Measurements from ENCODE around the gene SPATS2.
"Not testable (repeated sequence)": the region's sequence is repeated elsewhere in the genome, so short reads cannot be mapped to it uniquely, and the experiment has no call there.

SPATS2 gene

DNA sequence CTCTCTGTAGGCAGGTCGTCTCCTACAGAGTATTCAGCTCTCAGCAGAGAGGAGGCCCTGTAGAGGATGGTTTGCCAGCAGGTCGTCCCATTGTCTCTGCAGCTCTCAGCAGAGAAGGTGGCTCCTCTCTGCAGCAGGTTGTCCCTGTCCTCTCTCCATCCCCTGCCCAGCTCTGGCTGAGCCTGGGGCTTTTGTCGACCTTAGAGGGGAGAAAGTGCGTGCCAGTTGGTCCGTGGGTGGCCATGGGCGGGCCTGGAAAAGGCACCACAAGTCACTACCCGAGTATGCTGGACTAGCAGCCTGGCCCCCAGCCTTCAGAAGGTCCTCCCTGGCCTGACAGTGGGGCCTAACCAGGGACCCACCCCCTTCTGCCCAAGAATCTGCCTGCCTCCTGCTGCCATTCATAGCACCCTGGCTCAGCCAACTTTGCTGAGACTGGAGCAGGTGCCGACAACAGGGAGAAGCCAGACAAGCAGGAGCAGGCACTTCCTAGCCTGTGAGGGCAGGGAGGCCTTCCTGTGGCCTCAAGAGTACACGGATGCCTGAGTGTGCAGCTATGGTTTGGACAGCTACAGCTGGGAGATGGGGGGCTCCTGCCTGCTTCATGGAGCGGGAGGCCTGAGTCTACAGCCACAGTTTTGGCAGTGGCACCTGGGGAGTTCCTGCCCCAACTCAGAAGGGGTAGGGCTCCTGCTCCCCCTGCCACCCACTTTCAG is 111.8 kb downstream of the SPATS2 start:
- DNase-seq, result no peak

DNA sequence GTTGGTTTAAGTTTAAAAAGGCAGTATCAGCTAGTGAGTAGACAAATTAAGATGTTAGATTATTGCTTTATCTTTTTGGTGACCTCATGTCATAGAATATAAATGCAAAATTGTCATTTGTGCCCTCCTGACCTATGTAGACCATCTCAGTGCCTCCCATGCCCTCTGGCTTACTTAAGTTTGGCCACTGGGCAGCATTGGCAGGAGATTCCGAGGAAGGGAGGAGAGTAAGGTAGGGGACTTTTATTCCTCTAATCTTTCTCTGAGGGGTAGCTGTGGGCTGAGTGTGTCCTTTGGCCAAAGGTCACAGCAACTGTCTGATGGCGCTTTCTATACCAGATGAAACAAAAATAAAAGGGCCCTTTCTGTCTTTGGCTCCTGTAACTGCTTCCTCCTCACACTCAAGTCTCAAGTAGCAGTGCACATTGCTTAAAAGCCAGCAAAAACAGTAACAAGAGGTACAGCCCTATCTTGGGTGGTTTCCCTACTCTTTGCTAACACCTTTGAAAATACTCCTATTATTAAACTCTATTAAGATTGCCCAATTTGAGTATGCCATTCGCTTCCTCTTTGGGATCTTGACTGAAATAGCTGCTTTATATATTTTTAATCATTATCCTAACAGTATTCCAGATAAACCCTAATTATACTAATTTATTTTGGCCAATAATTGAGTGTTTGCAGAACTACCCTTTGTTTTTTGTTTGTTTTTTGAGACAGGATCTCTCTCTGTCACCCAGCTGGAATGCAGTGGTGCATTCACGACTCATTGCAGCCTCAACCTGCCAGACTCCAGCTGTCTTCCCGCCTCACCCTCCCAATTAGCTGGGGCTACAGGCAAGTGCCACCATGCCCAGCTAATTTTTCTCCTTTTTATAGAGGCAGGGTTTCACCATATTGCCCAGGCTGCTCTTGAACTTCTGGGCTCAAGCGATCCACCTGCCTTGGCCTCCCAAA is 115.1 kb downstream of the SPATS2 start:
- no peak for DNase-seq

DNA sequence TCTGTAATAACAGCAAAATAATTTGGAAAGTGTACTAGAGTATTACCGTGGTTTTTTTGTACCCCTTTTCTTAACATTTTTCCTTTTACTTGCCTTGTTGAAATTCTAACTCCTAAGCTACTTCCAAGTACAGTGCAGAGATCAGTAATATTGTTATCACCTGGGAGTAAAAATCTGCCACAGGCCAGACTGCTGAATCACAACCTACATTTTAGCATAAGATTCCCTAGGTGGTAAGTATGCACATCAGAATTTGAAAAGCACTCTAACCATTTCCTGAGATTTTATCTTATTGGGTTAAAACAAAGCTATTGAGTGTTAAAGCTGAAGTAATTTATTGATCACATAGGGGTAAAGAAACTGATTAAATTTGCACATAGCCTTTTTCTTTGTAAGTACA is 116.4 kb downstream of the SPATS2 start:
- no peak for DNase-seq

DNA sequence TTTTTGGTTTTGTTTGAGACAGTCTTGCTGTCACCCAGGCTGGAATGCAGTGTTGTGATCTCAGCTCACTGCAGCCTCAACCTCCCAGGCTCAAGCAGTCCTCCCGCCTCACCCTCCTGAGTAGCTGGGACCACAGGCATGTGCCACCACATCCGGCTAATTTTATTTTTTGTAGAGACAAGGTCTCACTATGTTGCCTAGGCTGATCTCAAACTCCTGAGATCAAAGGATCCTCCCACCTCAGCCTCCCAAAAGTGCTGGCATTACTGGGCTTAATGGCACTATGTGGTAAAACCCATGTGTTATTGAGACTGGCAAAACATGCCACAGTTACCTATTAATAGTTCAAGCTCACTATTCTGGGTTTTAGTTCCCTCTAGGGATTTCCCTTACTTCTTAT is 120.3 kb downstream of the SPATS2 start:
- DNase-seq, result no peak

DNA sequence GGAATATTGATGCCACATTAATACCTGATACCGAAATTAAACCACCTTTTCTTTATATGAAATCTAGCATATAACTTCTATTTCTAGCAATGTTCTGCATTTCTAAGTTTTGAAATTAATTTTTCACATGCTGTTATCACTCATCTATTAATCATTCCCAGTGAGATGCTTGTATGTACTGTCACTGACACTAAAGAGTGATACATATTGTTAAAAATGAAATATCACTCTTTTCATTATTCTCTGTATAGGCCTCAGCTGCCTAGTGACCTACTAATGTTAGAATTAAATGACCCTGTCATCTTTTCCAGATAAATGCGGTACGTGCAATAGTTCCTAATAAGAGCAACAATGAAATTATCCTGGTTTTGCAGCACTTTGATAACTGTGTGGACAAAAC is 121.9 kb downstream of the SPATS2 start:
- DNase-seq, result no peak

DNA sequence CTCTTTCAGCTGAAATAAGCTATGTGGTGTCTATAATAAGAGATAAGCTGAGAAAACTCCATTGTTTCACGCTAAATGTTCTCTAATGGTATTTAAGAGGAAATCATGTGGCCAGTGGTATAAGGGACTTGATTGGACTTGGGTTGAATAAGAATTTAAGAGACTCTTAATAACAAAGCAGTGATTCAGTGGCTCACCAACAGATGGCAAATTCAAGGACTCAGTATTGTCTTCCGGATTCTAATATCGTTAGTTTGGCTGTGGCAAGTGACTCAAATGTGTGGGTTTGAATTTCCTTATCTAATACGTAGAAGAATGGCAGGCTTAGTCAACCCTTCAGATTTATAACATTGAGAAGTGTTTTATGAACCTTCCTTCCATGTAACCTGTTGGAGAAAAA is 122.5 kb downstream of the SPATS2 start:
- no peak for DNase-seq

DNA sequence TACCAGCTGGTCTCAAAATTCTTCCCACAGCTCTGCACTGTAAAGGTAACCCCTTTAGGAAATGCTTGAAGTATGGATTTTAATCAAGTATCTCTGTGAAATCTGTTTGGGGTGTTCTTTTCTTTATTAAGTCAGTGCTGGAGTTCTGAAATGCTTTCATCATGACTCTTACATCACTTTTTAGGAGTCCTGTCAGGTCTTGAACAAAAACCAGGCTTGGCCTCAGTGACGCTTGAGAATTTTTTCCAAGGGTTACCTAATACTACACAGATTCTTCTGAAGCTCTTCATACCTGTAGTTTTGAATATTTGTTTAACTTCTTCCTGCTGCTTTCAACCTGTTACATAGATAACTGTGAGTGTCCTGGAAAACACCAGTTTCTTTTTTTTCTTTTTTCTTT is 124.6 kb downstream of the SPATS2 start:
- DNase-seq, result no peak

DNA sequence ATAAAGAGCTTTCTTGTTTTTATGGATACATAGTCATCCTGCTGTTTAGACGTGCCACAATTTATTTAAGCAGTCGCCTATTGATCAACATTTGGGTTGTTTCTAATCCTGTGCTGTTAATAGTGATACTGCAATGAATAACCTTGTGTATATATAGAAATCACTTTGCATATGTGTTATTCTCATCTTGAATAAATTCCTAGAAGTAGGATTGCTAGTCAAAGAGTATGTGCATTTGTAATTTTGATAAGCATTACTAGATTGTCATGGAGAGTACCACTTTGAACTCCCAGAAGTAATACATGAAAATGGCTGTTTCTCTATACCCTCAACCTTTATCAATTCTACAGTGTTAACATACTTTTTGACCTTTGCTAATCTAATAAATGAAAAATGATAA is 126.6 kb downstream of the SPATS2 start:
- DNase-seq, result no peak

DNA sequence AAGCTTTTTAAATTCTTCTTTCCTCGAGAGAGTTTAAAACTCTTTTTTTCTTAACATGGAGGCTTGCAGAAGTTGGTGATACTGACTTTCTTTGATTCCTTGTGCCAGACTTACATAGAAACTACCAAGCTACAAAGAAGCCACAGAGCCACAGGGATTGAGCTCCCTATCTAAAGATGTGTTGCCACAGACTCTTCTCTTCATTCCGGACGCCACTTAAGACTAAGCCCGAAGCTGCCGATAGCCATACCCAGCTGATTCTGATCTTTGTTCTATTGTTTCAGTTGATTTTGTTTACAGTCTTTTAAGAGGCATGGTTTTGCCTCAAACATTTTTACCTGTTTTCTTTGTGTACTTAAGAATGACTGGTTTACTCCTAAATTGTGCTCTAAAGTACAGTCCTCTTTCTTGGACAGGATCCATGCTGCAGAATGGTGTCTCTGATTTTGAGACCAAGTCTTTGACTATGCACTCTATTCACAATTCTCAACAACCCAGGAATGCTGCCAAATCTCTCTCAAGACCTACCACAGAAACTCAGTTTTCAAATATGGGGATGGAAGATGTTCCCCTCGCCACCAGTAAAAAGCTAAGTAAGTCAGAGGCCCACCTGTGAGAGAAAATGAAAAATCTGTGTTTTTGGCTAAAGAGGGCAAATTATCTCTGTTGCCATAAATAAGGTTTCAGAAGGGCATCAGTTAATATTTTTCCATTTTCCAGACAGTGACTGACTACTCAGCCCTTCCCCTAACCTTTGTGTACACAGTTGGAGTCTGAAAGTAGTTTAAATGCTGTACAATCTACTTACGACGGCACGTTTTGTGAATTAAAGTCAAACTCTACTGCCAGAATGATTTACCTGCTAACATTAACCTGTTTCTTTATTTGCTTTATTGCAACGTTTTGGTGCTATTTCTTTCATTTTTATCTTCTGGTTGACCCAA is 129.4 kb downstream of the SPATS2 start:
- no peak for DNase-seq

DNA sequence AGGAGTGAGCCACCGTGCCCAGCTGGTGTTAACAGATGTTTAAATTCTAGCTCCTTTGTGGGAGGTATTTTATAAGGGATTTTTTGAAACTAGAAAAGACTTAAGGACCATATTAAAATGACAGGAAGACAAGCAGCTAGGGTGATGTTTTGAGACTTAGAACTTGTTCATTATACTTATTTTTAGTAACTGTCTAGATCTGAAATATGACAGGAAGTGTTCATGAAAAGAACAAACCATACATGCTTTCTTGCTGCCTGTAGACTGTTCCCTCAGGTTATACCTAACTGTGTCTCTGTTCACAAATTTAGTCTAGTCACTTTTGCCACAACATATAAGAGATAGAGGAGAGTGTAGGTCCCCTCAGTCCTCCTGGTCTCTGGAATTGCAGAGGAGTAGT is 134.6 kb downstream of the SPATS2 start:
- no peak for DNase-seq

DNA sequence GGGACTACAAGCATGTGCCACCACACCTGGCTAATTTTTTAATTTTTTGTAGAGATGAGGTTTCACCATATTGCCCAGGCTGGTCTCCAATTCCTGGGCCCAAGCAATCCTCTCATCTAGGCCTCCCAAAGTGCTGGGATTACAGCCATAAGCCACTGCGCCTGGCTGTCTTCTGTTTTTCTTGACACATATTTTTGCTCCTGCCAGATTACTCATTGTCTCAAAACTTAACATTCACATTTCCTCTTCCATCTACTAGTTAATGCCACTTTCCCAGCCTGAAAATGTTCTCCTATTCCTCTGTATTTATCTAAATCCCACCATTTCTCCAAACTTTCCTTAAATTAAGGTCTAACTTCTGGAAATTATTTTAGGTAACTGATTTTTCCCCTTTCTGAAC is 135.3 kb downstream of the SPATS2 start:
- DNase-seq, result no peak

DNA sequence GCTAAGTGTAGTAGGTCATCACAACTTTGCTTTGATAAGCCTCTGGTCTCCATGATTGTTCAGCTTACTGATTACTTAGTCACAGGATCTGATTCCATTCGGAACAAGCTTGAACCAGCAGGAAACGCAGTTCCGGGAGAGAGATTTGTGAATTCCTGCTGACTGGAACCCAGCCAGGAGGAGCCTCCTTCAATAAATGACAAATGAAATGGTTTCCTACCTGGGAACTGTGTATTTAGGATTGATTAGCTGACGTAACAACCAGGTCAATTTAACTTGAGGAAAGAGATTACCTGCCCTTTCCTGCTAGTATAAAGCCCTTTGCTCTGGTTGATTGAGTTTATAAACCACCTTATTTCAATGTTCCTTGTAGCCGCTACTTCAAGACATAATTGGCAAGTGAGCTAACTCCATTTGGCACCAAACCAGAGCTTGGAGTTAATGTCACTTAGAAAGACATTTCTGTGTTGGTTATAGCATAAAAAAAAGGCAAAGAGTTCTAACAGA is 136.5 kb downstream of the SPATS2 start:
- no peak for DNase-seq

DNA sequence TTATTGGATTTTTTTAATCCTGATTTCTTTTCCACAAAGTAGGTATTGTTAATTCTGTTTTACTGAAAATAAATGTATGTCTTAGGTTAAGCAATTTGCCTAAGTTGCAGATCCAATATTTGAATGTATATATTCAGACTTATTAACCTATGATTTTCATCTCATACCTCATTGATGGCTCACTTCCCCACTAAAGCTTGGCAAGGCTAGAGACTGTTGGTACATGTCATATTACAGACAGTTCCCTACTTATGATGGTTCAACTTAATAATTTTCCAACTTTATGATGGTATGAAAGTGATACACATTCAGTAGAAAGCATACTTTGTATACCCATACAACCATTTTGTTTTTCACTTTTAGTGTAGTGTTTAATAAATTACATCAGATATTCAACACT is 138.4 kb downstream of the SPATS2 start:
- no peak for DNase-seq

DNA sequence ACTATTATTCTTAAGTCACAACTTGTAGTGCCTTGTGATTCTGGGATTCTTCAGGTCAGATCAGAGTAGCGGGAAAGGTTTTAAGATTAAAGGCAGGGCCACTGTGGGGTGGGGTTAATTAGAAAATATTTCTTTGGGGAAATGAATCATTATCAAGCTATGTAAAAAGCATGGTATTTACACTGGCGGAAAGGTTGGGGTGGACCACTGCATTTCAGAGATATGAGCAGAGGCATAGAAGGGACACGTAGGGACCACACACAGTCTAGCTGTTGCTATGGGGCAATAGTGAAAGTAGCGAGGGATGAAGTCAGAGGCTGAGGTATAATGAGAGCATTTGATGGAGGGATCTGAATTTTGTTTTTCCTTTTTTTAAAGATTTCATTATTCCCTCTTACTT is 139.9 kb downstream of the SPATS2 start:
- no peak for DNase-seq

DNA sequence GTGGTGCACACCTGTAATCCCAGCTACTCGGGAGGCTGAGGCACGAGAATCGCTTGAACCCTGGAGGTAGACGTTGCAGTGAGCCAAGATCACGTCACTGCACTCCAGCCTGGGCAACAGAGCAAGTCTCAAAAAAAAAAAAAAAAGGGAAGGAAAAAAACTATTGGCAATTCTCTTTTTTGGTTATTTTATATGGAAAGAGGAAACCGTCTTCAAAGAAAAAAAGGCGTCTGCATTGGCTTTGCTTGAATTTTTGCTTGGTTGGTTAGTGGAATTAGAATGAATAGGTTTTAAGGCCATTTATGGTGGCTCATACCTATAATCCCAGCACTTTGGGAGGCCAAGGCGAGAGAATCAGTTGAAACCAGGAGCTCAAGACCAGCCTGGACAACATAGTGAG is 142.4 kb downstream of the SPATS2 start:
- DNase-seq, result not testable (repeated sequence)

DNA sequence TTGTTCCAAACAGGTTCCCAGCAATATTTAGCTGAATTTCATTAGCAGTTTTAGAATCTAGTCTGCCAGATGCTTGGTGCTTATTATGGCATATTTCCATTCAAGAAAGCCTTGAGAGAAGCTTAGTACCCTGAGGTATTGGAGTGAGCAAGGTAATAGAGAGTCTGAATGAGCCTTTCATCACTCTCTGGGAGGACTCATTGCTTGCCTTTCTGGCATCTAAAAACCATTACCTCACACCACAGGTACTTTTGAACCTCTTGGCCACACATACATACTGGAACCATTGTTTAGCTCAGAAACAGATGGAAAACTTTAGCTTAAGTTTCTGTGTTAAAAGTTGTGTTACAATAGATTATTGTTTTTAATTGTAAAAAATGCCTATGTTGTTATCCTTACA is 144.1 kb downstream of the SPATS2 start:
- DNase-seq, result no peak

DNA sequence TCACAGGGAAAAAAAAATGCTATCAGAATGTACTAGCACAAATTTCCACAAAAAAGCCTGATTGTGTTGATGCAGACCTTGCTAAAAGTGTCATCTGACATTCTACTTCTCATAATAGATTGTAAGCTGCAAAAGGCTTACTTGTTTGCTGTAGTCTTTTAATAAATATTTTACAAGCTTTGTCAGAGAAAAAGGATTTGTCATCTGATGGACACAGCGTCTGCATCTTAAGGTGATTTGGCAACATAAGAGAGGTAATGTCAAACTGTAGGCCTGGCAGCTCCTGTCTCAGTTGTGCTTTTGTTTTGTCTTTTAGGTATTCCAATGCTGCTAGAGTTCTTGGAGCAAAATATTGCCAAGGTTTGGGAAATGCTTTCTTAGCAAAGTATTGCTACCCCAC is 145.3 kb downstream of the SPATS2 start:
- DNase-seq, result no peak

DNA sequence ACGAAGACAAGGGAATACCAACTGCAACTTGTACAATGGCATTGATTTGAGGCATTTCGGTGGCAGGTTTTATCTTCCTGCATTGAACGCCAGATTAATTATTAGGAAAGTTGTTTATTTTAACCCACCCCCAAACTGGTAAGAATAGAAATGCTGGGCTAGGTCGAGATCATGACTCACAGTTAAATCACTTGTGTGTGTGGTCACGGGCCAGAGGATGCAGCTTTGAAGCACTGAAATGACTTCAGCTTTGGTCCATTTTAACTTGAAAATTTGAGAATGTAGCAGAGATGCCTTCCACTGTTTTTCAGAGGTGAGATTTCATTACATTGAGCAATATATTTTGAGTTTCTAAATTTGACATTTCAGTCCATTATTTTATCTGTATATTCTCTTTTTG is 148.0 kb downstream of the SPATS2 start:
- no peak for DNase-seq

DNA sequence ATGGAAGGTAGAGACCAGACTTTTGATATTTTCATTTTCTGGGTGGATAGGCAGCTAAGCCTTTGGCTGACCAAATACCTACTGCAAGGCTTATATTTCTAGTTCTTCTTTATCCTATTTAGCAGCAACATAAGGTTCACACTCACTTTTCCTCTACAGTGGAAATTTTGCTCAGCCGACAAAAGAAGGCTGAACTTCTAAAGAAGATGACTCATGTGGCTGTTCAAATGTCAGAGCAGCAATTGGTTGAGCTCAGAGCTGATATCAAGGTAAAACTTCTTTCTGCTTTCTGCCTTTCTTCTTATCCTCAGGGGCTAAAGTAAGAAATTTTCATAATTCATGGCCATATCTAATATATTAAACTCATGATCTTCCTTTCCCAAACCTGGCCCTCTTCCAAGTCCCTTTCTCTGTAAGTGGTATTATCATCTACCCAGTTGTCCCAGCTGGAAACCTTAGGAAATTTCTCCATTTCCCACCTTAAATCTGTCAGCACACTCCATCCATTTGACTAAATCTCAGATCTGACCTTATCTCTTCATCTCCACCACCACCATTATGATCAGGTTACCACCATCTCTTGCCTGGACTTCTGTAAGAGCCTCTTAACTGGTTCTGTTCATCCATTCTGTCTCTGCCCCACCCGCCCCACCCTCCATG is 151.8 kb downstream of the SPATS2 start:
- DNase-seq, result no peak

DNA sequence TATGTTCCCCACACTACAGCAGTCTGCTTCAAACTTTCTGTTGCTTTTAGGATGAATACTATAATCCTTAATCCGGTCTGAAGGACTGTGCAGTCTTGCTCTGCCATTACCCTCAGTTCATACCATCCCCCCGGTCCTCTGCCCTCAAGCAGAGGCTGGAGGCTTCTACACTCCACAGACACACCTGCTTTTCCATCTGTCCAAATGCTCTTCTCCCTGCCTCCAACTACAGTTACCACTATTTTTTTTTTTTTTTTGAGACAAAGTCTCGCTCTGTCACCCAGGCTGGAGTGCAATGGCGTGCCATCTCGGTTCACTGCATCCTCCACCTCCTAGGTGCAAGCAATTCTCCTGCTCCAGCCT is 152.3 kb downstream of the SPATS2 start:
- DNase-seq, result no peak

DNA sequence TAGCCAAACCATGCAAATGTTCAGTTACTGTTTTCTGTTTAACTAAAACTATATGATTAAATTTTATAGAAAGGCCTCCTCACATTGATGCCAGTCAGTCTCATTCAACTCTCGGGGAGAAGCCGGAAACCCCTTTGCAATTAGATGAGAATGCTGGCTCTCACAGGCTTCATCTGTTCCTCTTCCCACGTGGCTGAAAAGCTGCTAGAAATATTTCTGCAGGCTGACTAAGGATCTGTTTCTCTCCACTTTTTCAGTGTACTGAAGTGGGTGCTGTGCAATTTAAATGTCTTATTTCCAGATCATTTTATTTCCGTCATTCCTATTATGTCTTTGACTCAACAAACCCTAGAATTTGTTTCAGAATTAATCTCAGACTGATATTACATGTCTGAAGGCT is 154.1 kb downstream of the SPATS2 start:
- DNase-seq, result no peak

DNA sequence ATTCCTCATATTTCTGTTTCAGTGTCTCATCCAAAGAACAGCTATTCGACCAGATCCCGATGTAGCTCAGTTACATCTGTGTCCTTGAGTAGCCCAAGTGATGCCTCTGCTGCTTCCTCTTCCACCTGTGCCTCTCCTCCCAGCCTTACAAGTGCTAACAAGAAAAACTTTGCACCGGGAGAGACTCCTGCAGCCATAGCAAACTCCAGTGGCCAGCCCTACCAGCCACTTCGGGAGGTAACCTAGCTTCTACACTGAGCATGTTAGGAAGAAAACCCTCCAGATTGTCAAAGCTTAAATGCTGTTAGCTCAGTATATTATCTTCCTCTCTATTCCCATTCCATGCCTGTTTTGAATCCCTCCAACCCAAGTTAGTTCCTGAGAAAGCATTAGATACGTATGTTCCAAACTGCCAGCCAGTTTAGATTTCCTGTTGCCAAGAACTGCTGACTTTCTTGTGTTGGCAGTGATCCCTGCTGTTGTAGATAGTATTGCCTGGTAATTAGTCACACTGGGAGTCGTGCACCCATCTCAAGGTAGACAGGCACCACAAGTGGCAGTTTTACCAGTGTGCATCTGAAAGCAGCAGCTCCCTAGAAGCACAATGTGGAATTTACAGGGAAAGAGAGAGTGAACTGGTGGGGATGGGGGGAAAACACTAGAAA is 157.5 kb downstream of the SPATS2 start:
- no peak for DNase-seq

All from SHP77 treated with DMSO at 0.1 percent for 48 hours (cell line).